PFSK-1 (cell line): ENCODE data around the gene MRPL45.

ENCODE experiments used
- FOXP2 ChIP-seq: optimal IDR thresholded peaks from 2 replicates; pipeline ENCODE3; 2011; ENCODE audit warnings: borderline replicate concordance, control low read depth, inconsistent platforms; ENCODE audit not compliant: insufficient read depth; ENCODE audit errors: extremely low read length, extremely low read depth
- POLR2AphosphoS5 ChIP-seq: IDR thresholded peaks from 2 replicates; pipeline ENCODE4 v1.6.1; 2012; ENCODE audit warnings: low read depth, mild to moderate bottlenecking, control low read depth, low read length, moderate library complexity
- SIN3A ChIP-seq: IDR thresholded peaks from 2 replicates; pipeline ENCODE4 v1.6.1; 2012; ENCODE audit warnings: mild to moderate bottlenecking, low read length, moderate library complexity, borderline replicate concordance; ENCODE audit not compliant: insufficient read depth
- TAF1 ChIP-seq: IDR thresholded peaks from 2 replicates; pipeline ENCODE4 v1.6.1; 2012; ENCODE audit warnings: low read length, control low read depth, borderline replicate concordance; ENCODE audit not compliant: insufficient read depth
- TF ChIP-seq, protein P1 (sequence below), 2 experiments: IDR thresholded peaks; 2 replicates each; pipeline versions ENCODE4 v1.6.1 to v1.8.0; 2011 to 2012; ENCODE audit warnings: low read depth in 2 of 2, low read length in 2 of 2, control low read depth in 1 of 2, inconsistent platforms in 1 of 2, mild to moderate bottlenecking in 1 of 2, moderate library complexity in 1 of 2; ENCODE audit not compliant: insufficient read depth in 1 of 2

MRPL45 gene

DNA sequence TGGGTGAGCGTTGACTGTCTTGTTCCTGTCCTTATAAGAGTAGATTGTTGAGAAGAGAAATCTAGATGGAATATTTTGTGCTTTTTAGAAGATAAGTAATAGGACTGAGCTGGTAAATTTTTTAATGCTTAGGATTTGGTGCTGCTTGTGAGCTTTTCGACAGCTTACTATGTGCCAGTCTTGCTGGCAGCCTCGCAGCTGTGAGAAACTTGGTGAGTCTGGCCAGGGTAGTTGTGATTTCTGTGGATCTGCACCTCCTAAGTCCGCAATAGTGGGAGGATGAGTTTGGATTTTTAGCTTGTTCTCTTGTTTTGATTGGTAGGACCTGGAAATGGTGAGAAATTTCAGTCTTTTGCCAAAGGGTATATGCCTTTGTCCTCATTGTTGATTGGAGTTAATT lies 58.3 kb downstream of the MRPL45 start:
- no peak for TF ChIP-seq FOXP2
- TF ChIP-seq POLR2AphosphoS5: no peak
- TF ChIP-seq, protein P1, sequence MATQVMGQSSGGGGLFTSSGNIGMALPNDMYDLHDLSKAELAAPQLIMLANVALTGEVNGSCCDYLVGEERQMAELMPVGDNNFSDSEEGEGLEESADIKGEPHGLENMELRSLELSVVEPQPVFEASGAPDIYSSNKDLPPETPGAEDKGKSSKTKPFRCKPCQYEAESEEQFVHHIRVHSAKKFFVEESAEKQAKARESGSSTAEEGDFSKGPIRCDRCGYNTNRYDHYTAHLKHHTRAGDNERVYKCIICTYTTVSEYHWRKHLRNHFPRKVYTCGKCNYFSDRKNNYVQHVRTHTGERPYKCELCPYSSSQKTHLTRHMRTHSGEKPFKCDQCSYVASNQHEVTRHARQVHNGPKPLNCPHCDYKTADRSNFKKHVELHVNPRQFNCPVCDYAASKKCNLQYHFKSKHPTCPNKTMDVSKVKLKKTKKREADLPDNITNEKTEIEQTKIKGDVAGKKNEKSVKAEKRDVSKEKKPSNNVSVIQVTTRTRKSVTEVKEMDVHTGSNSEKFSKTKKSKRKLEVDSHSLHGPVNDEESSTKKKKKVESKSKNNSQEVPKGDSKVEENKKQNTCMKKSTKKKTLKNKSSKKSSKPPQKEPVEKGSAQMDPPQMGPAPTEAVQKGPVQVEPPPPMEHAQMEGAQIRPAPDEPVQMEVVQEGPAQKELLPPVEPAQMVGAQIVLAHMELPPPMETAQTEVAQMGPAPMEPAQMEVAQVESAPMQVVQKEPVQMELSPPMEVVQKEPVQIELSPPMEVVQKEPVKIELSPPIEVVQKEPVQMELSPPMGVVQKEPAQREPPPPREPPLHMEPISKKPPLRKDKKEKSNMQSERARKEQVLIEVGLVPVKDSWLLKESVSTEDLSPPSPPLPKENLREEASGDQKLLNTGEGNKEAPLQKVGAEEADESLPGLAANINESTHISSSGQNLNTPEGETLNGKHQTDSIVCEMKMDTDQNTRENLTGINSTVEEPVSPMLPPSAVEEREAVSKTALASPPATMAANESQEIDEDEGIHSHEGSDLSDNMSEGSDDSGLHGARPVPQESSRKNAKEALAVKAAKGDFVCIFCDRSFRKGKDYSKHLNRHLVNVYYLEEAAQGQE (IDR thresholded peaks at IDR 0.05; ENCODE audit: insufficient read depth in 1 of 2, low read depth in 2 of 2, low read length in 2 of 2): no peak
- TF ChIP-seq SIN3A: no peak
- TF ChIP-seq TAF1: no peak

DNA sequence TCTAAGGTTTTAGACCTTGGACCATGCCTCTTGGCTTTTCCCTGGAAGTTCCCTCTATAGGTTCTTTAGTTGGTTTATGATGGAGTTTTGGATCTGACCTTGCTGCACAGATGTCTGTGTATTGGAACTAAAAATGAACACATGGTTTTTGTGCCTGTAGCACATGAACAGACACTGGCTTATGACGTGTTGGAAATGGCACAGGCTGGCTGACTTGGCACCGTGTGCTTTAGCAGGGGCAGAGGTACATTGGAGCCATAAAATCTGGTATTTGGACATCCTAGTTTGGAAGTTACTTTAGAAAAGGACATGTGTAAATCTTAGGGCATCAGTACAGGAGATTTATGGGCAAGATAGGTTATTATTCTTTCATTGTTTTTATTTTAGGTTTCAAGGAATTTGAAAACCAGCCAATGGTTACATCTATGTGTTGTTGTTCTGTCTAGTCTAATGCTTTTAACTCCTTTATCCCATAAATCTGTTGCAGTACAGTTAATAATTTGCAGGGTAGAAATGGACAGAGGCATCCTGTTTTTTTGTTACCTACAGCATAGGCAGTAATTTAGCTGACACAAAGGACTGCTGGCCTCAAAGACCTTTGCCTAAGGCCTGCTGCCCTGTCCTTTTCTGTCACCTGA lies 60.6 kb downstream of the MRPL45 start:
- no peak for TF ChIP-seq POLR2AphosphoS5
- TF ChIP-seq SIN3A: no peak
- no peak for TF ChIP-seq FOXP2
- TF ChIP-seq, protein P1 (IDR thresholded peaks at IDR 0.05; ENCODE audit: insufficient read depth in 1 of 2, low read depth in 2 of 2, low read length in 2 of 2): no peak
- TF ChIP-seq TAF1: no peak

DNA sequence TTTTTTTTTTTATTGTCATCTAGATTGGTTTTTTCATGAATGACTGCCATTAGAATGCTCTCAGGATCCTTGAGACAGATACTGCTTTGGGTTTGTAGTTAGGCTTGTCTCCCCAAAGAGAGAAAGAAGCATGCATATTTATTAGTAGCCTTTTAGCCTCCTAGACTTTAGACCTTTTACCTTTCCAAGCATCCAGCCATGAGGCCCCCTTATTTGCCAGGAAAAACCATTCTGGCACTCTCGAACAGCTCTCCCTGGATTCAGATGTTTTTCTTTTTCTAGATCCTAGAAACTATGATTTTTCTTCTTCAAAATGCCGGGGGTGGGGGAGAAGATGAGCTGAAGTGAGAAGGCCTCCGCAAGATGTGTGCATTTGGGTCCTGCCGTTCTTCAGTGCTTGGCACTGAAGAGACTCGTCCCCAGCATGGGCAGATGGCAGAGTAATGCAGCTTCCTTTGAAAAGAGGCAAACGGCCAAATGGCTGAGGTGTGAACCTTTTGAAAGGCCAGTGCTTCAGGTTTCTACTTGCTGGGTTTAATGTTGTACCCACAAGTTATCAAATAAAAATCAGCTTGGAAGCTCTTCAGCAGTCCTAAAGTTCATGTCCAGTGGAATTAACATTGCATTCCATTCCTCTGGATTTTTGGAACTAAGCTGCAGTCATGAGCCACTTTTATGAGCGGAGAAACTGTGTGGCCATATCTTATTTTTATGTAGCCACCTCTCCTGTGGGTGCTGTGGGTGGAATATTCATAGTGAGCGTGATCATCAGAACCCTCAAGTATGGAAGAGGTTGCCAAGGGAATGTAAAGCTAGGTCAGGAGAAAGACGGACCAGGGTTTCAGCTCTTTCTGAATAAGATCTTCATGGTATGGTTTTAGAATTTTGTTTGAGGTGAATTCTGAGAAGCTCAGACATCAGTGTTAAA lies 61.9 kb downstream of the MRPL45 start:
- no peak for TF ChIP-seq SIN3A
- TF ChIP-seq FOXP2: no peak
- TF ChIP-seq, protein P1 (IDR thresholded peaks at IDR 0.05; ENCODE audit: insufficient read depth in 1 of 2, low read depth in 2 of 2, low read length in 2 of 2): no peak
- TF ChIP-seq TAF1: no peak
- no peak for TF ChIP-seq POLR2AphosphoS5

DNA sequence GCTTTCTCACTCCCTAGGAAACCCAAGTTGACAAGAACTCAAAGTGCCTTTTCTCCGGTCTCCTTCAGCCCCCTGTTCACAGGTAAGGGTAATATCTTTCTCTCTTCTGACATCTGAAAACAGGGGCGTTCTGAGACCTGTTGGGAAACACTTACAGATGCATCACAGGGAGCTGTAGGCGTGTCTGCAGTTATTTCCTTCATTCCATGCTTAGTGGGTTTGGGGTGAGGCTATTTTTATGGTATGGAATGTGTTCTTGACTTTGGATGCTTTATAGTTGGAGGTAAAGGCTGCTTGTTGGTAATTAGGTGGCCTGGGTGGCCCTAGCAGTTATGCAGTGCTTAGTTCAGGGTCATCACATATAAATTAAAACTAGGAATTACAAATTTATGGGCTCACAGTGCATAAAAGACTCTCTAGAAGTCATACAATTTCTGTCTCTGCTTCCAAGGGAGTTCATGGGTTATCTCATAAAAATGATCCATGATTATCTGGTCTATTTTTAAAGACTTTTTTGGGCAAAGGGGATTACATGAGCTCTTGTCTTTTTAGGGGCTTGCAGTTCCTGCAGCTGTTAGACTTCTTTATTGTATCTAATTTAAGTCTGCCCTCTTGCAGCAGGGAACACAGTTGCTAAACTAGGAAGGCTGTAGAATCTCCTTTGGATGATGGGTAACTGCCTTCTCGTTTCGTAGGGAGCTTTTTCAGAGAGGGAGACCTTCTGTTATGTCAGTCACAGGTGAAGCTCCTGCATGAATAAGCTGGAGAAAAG lies 64.9 kb downstream of the MRPL45 start:
- no peak for TF ChIP-seq TAF1
- TF ChIP-seq FOXP2: no peak
- TF ChIP-seq, protein P1 (IDR thresholded peaks at IDR 0.05; ENCODE audit: insufficient read depth in 1 of 2, low read depth in 2 of 2, low read length in 2 of 2): no peak
- TF ChIP-seq SIN3A: no peak
- TF ChIP-seq POLR2AphosphoS5: no peak
